Activated CD8-positive, alpha-beta T cell treated with anti-CD3 and anti-CD28 coated beads for 36 hours (primary cell): ENCODE data around the gene SLC3A2. TPM values are rescaled to one million over a fixed set of nuclear protein-coding genes. Genes with fewer than 3 reads are reported as not detected.

ENCODE experiments used
- ATAC-seq: fragments of 200-7000 bp; cut with Tn5 transposase; one replicate; pipeline ENCODE4 v1.10.0; 2021; ENCODE audit warnings: mild to moderate bottlenecking, moderate library complexity
- CTCF ChIA-PET: fragments of 350-600 bp; sonication (Branson Sonifier 250); formaldehyde crosslinking; loops from one replicate; lab custom pipeline; 2021; ENCODE audit warnings: antibody characterized with exemption; lab: Charles Lee
- POLR2A ChIA-PET: fragments of 350-600 bp; sonication (Branson Sonifier 250); formaldehyde crosslinking; loops from one replicate; lab custom pipeline; 2021; ENCODE audit warnings: antibody characterized with exemption; lab: Charles Lee
- DNase-seq: peaks from one replicate; pipeline ENCODE4 v3.0.0-alpha.2; 2020
- H3K27ac Mint-ChIP-seq: one replicate; pipeline ENCODE4 v1.8.0; 2021; ENCODE audit warnings: mild to moderate bottlenecking, mixed read lengths
- H3K27me3 Mint-ChIP-seq: one replicate; pipeline ENCODE4 v1.8.0; 2021; ENCODE audit warnings: mixed read lengths
- H3K36me3 Mint-ChIP-seq: one replicate; pipeline ENCODE4 v1.8.0; 2021; ENCODE audit warnings: low read depth, mixed read lengths
- H3K4me1 Mint-ChIP-seq: one replicate; pipeline ENCODE4 v1.8.0; 2021; ENCODE audit warnings: low read depth, mixed read lengths
- H3K4me3 Mint-ChIP-seq: one replicate; pipeline ENCODE4 v1.8.0; 2021; ENCODE audit warnings: mild to moderate bottlenecking, moderate library complexity, mixed read lengths
- H3K9me3 Mint-ChIP-seq: one replicate; pipeline ENCODE4 v1.8.0; 2021; ENCODE audit warnings: mixed read lengths
- CTCF ChIP-seq: fragments of 200-600 bp; IDR thresholded peaks from one replicate; pipeline ENCODE4 v1.8.0; 2022; ENCODE audit warnings: antibody characterized with exemption, mild to moderate bottlenecking
- intact Hi-C: fragments of 100-400 bp; cut with micrococcal nuclease; formaldehyde crosslinking; loops from one replicate; pipeline ENCODE4 v1.10.0; 2022
- total RNA-seq, 2 experiments: library from RNA; stranded (reverse); gene quantifications; one replicate each; pipeline ENCODE4 v1.2.3, GENCODE V29; 2021

The SLC3A2 gene
- total RNA-seq, 2 experiments from 2014 or later, result 299 to 315 TPM

- ChIA-PET POLR2A (no interaction called here), CTCF (no interaction called here)
- Mint-ChIP-seq H3K27ac (no peak overlapping the region), H3K4me1 (no peaks in the 10 kb centered on the region), H3K36me3 (no peaks in the 10 kb centered on the region), H3K9me3 (no peaks in the 10 kb centered on the region), H3K4me3 (no peak overlapping the region), H3K27me3 (peaks cover 5% of the 10 kb centered on the region)
- DNase-seq, result no peak
- TF ChIP-seq CTCF, result no peak
- intact Hi-C loops, result no loop called here
- ATAC-seq, result no peak
These were observed 31.6 kb downstream of the SLC3A2 start for GRCh38 chr11:62912268-62912667.

DNA sequence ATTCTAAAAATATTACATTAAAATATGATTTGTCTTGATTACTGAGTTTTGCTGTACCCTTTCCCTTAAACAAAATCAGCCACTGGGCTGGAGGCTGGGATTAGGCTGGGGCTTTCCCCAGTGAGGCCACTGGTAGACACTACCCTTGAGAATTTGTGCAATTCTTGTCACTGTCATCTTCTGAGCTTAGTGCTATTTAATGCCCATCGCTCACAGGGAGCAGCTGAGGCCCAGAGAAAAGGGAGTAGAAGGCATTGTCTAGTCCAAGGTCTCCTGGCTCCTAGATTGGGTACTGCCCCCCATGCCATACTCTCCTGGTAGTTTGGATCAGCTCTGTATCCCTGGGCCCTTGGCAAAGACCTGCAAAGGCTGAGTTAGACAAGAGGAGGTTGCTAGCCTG lies 33.7 kb downstream of the SLC3A2 start:
- CTCF ChIA-PET, result interaction anchor here (1.7 to 3.3 kb wide), 3 partner anchors 8 to 106 kb away, joined by 8 to 15 read pairs (median 8); no protein-coding TSS in a partner anchor

DNA sequence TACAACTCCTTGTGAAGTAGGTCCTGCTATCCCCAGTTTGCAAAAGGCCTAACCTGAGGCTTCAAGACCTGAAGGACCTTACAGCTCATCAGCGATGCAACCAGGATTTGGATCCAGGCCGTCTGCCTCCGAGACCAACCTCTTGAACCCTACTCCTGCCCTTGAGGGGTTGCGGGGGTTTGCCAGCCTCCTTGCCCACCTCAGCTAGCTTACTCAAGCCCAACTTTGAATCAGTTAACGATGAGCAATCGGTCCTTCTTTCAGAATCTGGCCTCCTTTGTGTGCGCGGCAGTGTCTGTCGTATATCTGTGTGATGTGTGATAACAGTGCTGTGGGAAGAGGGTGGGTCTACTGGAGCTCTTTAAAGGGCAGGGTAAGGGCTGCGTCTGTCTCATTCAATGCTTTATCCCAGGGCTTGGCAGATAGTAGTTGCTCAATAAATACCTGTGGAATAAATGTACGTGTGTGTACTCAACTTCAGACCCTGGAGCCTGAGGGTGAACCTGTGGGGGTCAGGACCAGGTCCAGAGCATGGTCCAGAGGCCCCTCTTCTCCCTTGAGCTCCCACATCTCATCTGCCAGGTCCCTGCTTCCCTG lies 37.3 kb downstream of the SLC3A2 start:
- H3K4me3 Mint-ChIP-seq, result no peak overlapping the region
- intact Hi-C loops, result no loop called here
- ATAC-seq (no peak), DNase-seq (no peak)
- H3K36me3 Mint-ChIP-seq, result no peaks in the 10 kb centered on the region
- peaks cover 24% of the 10 kb centered on the region for H3K27me3 Mint-ChIP-seq
- no peak overlapping the region for H3K27ac Mint-ChIP-seq
- ChIA-PET POLR2A (interaction anchor here (0.7 to 1.2 kb wide), 2 partner anchors 33 to 63 kb away, joined by 3 read pairs; no protein-coding TSS in a partner anchor), CTCF (interaction anchor here (3.7 kb wide), 1 partner anchor 13 kb away, joined by 56 read pairs; no protein-coding TSS in a partner anchor)
- no peak for TF ChIP-seq CTCF
- H3K9me3 Mint-ChIP-seq, result no peaks in the 10 kb centered on the region
- peaks cover 8% of the 10 kb centered on the region for H3K4me1 Mint-ChIP-seq

More for the DNA sequence above, 33.7 kb downstream of the SLC3A2 start:
- ATAC-seq (no peak), DNase-seq (no peak)
- no peak for TF ChIP-seq CTCF
- H3K9me3 Mint-ChIP-seq, result no peaks in the 10 kb centered on the region
- intact Hi-C loops, result no loop called here
- H3K27ac Mint-ChIP-seq, result no peak overlapping the region
- POLR2A ChIA-PET, result interaction anchor here (1.5 kb wide), 1 partner anchor 11 kb away, joined by 4 read pairs; no protein-coding TSS in a partner anchor
- peaks cover 1% of the 10 kb centered on the region for H3K27me3 Mint-ChIP-seq
- no peaks in the 10 kb centered on the region for H3K4me1 Mint-ChIP-seq
- no peaks in the 10 kb centered on the region for H3K36me3 Mint-ChIP-seq
- no peak overlapping the region for H3K4me3 Mint-ChIP-seq

GRCh38 chr11:62918531-62918930 lies 37.8 kb downstream of the SLC3A2 start:
- no peak for TF ChIP-seq CTCF
- Mint-ChIP-seq H3K9me3 (no peaks in the 10 kb centered on the region), H3K27ac (no peak overlapping the region), H3K27me3 (peaks cover 24% of the 10 kb centered on the region), H3K4me3 (no peak overlapping the region), H3K4me1 (peaks cover 14% of the 10 kb centered on the region), H3K36me3 (no peaks in the 10 kb centered on the region)
- DNase-seq, result no peak
- intact Hi-C loops, result no loop called here
- CTCF ChIA-PET, result interaction anchor here (0.8 to 3.7 kb wide), 2 partner anchors 14 to 57 kb away, joined by 3 to 56 read pairs; no protein-coding TSS in a partner anchor
- no peak for ATAC-seq
- POLR2A ChIA-PET, result no interaction called here

DNA sequence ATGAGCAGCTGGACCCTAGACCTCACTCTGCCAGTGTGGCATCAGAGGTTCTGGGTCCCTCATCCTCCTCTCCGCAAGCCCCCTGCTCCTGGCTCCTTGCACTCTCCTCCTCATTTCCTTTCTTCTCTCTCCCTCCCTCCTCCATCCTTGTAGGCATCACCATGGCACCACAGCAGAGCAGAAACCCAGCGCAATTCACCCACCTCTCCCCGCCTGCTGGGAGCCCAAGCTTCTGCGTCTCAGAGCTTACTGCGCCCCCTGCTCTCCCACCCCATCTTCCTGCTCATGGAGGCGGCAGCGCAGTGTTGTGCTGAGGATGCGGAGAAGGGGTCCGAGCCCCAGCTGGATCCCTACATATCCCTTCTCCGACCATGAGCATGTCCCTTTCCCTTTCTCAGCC lies 38.8 kb downstream of the SLC3A2 start:
- H3K27me3 Mint-ChIP-seq, result peaks cover 31% of the 10 kb centered on the region
- CTCF ChIA-PET, result interaction anchor here (0.8 to 3.7 kb wide), 3 partner anchors 15 to 104 kb away, joined by 3 to 56 read pairs (median 6); no protein-coding TSS in a partner anchor
- POLR2A ChIA-PET, result no interaction called here
- no peak overlapping the region for H3K27ac Mint-ChIP-seq
- H3K4me1 Mint-ChIP-seq, result peaks cover 20% of the 10 kb centered on the region
- no peaks in the 10 kb centered on the region for H3K36me3 Mint-ChIP-seq
- intact Hi-C loops, result no loop called here
- no peak overlapping the region for H3K4me3 Mint-ChIP-seq
- ATAC-seq, result no peak
- no peak for TF ChIP-seq CTCF
- no peak for DNase-seq
- H3K9me3 Mint-ChIP-seq, result no peaks in the 10 kb centered on the region
